Gastrocnemius medialis (tissue), 4 donors: Measurements from ENCODE around the gene TMEM132D.

ENCODE experiments used
- POLR2A ChIP-seq, 2 donors: fragments of 450-650 bp; IDR thresholded peaks; one replicate each; pipeline ENCODE4 v1.6.1; 2017; ENCODE audit warnings: antibody characterized with exemption in 2 of 2, mild to moderate bottlenecking in 2 of 2, moderate library complexity in 2 of 2
- TF ChIP-seq, protein P1 (sequence below), 5 experiments: fragments of 450-650 bp in 3 of 5; fragments of 200-600 bp in 2 of 5; sonication (generic) in 2 of 5; IDR thresholded peaks in 4 of 5; conservative IDR thresholded peaks in 1 of 5; 1 replicate in 4 of 5; 2 replicates in 1 of 5; pipeline ENCODE4 v1.5.1; 2016 to 2019; ENCODE audit warnings: antibody characterized with exemption in 5 of 5, mild to moderate bottlenecking in 3 of 5, moderate library complexity in 3 of 5

DNA sequence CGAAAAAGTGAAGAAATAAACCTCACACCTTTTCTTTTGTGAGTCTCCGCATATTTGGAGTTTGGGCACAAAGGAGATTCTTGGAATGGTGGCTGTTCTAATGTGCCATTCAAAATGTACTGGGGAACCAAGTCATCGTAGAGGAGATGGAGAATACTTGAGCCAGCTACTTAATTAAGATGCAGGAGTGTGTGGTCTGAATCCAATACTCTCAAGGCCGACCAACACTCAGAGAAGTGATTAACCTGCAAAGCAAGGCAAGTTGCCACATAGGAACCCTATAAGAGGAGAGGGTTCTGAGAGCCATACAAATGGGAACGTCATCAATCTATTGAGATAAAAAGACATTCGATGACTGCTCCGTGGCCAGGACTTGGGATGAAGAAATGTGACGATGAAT lies 603.8 kb downstream of the TMEM132D start:
- TF ChIP-seq, protein P1, sequence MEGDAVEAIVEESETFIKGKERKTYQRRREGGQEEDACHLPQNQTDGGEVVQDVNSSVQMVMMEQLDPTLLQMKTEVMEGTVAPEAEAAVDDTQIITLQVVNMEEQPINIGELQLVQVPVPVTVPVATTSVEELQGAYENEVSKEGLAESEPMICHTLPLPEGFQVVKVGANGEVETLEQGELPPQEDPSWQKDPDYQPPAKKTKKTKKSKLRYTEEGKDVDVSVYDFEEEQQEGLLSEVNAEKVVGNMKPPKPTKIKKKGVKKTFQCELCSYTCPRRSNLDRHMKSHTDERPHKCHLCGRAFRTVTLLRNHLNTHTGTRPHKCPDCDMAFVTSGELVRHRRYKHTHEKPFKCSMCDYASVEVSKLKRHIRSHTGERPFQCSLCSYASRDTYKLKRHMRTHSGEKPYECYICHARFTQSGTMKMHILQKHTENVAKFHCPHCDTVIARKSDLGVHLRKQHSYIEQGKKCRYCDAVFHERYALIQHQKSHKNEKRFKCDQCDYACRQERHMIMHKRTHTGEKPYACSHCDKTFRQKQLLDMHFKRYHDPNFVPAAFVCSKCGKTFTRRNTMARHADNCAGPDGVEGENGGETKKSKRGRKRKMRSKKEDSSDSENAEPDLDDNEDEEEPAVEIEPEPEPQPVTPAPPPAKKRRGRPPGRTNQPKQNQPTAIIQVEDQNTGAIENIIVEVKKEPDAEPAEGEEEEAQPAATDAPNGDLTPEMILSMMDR (IDR thresholded peaks at IDR 0.05 in 4 of 5, conservative IDR thresholded peaks at IDR 0.05 in 1 of 5) = no peak
- TF ChIP-seq POLR2A (IDR thresholded peaks at IDR 0.05) = no peak
